ENCODE results near the gene CLCA2.

GRCh38 chr1:86421601-86422280 lies 2.2 kb upstream of the CLCA2 start:
- TF ChIP-seq ETS1 (IDR thresholded peaks at IDR 0.05) = no peak
- no peak for TF ChIP-seq CTCF (conservative IDR thresholded peaks at IDR 0.05; ENCODE audit: low read depth in 2 of 2)
- TF ChIP-seq EZH2 (IDR thresholded peaks at IDR 0.05; ENCODE audit: low read depth, unreplicated experiment) = no peak
- TF ChIP-seq EZH2phosphoT487 (IDR thresholded peaks at IDR 0.05; ENCODE audit: unreplicated experiment) = no peak
- TF ChIP-seq ZNF331 (CRISPR knock-in tag; IDR thresholded peaks at IDR 0.05; ENCODE audit: low read depth) = no peak
- no peak for TF ChIP-seq REST (IDR thresholded peaks at IDR 0.05; ENCODE audit: unreplicated experiment)
- no peak for TF ChIP-seq POLR2AphosphoS5 (IDR thresholded peaks at IDR 0.05; ENCODE audit: low read depth)
- TF ChIP-seq STAT1 (IDR thresholded peaks at IDR 0.05; ENCODE audit: unreplicated experiment) = no peak
- no peak for TF ChIP-seq CREB1 (CRISPR knock-in tag; IDR thresholded peaks at IDR 0.05; ENCODE audit: low read depth)
- no peak for TF ChIP-seq NANOG (IDR thresholded peaks at IDR 0.05; ENCODE audit: borderline replicate concordance)
- no peak for TF ChIP-seq JUNB (IDR thresholded peaks at IDR 0.05; ENCODE audit: unreplicated experiment)
- TF ChIP-seq ZNF114 (CRISPR knock-in tag; IDR thresholded peaks at IDR 0.05) = no peak
- no peak for TF ChIP-seq ZNF462 (CRISPR knock-in tag; IDR thresholded peaks at IDR 0.05)

Measured in GM23338 (cell line).